H9 (cell line): ENCODE results near the gene ZNRF3. TPM values are rescaled to one million over a fixed set of nuclear protein-coding genes. Genes with fewer than 3 reads are reported as not detected.
A peak's percentile ranks its signal among the peaks of the same experiment; 100 is the strongest.

ENCODE experiments used
- DNase-seq: peaks from one replicate; pipeline ENCODE4 v3.0.0-alpha.2; 2017
- H2AFZ ChIP-seq: one replicate; pipeline ENCODE4 v1.6.1; 2013; ENCODE audit warnings: mild to moderate bottlenecking, low read length, control low read depth, moderate library complexity
- H2AK5ac ChIP-seq: 2 replicates; pipeline ENCODE4 v1.6.1; 2013; ENCODE audit warnings: low read length, control low read depth, mixed read lengths; ENCODE audit not compliant: insufficient read length
- H2BK120ac ChIP-seq: one replicate; pipeline ENCODE4 v1.6.1; 2013; ENCODE audit warnings: low read depth, mild to moderate bottlenecking, low read length, control low read depth, inconsistent platforms; ENCODE audit not compliant: poor library complexity, severe bottlenecking
- H2BK12ac ChIP-seq: 2 replicates; pipeline ENCODE4 v1.6.1; 2013; ENCODE audit warnings: low read length, control low read depth, mixed read lengths, low read depth; ENCODE audit not compliant: insufficient read length
- H2BK15ac ChIP-seq: 2 replicates; pipeline ENCODE4 v1.6.1; 2013; ENCODE audit warnings: low read depth, low read length, control low read depth
- H2BK20ac ChIP-seq: one replicate; pipeline ENCODE4 v1.6.1; 2013; ENCODE audit warnings: low read depth, mild to moderate bottlenecking, low read length, control low read depth, inconsistent platforms; ENCODE audit not compliant: poor library complexity, severe bottlenecking
- H2BK5ac ChIP-seq: 2 replicates; pipeline ENCODE4 v1.6.1; 2013; ENCODE audit warnings: low read length, control low read depth, mixed read lengths; ENCODE audit not compliant: insufficient read length
- H3K14ac ChIP-seq: 2 replicates; pipeline ENCODE4 v1.6.1; 2013; ENCODE audit warnings: low read length, control low read depth; ENCODE audit not compliant: insufficient read depth
- H3K18ac ChIP-seq: 2 replicates; pipeline ENCODE4 v1.6.1; 2013; ENCODE audit warnings: low read depth, mild to moderate bottlenecking, mixed read lengths, low read length, control low read depth; ENCODE audit not compliant: insufficient read length
- H3K23ac ChIP-seq: 2 replicates; pipeline ENCODE4 v1.6.1; 2013; ENCODE audit warnings: low read length, control low read depth, mixed read lengths, low read depth; ENCODE audit not compliant: insufficient read length
- H3K23me2 ChIP-seq: 2 replicates; pipeline ENCODE4 v1.6.1; 2013; ENCODE audit warnings: low read depth, mild to moderate bottlenecking, mixed read lengths, low read length, control low read depth; ENCODE audit not compliant: insufficient read length, poor library complexity, severe bottlenecking
- H3K27ac ChIP-seq: 2 replicates; pipeline ENCODE4 v1.5.1; 2013; ENCODE audit warnings: low read length, control low read depth, mixed read lengths, low read depth; ENCODE audit not compliant: insufficient read length
- H3K27me3 ChIP-seq: 2 replicates; pipeline ENCODE4 v1.6.1; 2013; ENCODE audit warnings: low read length, control low read depth, inconsistent platforms; ENCODE audit not compliant: insufficient read depth
- H3K4ac ChIP-seq: 2 replicates; pipeline ENCODE4 v1.6.1; 2013; ENCODE audit warnings: low read depth, mild to moderate bottlenecking, control low read depth, inconsistent platforms, low read length, moderate library complexity
- H3K4me1 ChIP-seq: 2 replicates; pipeline ENCODE4 v1.6.1; 2013; ENCODE audit warnings: low read length, control low read depth, inconsistent platforms; ENCODE audit not compliant: insufficient read depth
- H3K4me2 ChIP-seq: 2 replicates; pipeline ENCODE4 v1.6.1; 2013; ENCODE audit warnings: low read length, control low read depth, mixed read lengths; ENCODE audit not compliant: insufficient read length, insufficient read depth
- H3K56ac ChIP-seq: 2 replicates; pipeline ENCODE4 v1.6.1; 2013; ENCODE audit warnings: low read depth, mild to moderate bottlenecking, mixed read lengths, low read length, control low read depth; ENCODE audit not compliant: insufficient read length
- H3K79me1 ChIP-seq: 2 replicates; pipeline ENCODE4 v1.6.1; 2013; ENCODE audit warnings: low read depth, mild to moderate bottlenecking, moderate library complexity, low read length, control low read depth, inconsistent platforms; ENCODE audit not compliant: insufficient read depth, poor library complexity, severe bottlenecking
- H3K79me2 ChIP-seq: 2 replicates; pipeline ENCODE4 v1.6.1; 2013; ENCODE audit warnings: low read length, control low read depth, inconsistent platforms; ENCODE audit not compliant: insufficient read depth
- H3K9ac ChIP-seq: 2 replicates; pipeline ENCODE4 v1.6.1; 2013; ENCODE audit warnings: low read length, control low read depth, mixed read lengths; ENCODE audit not compliant: insufficient read length; ENCODE audit errors: extremely low read depth
- H3K9me3 ChIP-seq: one replicate; pipeline ENCODE4 v1.6.1; 2013; ENCODE audit warnings: low read depth, low read length, inconsistent platforms; ENCODE audit not compliant: control insufficient read depth
- H3T11ph ChIP-seq: one replicate; pipeline ENCODE4 v1.6.1; 2013; ENCODE audit warnings: mild to moderate bottlenecking, low read length, control low read depth, inconsistent platforms
- H4K20me1 ChIP-seq: one replicate; pipeline ENCODE4 v1.6.1; 2013; ENCODE audit not compliant: control insufficient read depth, insufficient read length, insufficient read depth
- H4K5ac ChIP-seq: 2 replicates; pipeline ENCODE4 v1.6.1; 2013; ENCODE audit warnings: low read depth, mild to moderate bottlenecking, mixed read lengths, low read length, control low read depth; ENCODE audit not compliant: insufficient read length
- H4K8ac ChIP-seq: replicated peaks from 2 replicates; pipeline ENCODE4 v1.6.1; 2013; ENCODE audit warnings: low read length, control low read depth, mixed read lengths, low read depth; ENCODE audit not compliant: insufficient read length
- H4K91ac ChIP-seq: 2 replicates; pipeline ENCODE4 v1.6.1; 2013; ENCODE audit warnings: low read depth, mild to moderate bottlenecking, moderate library complexity, mixed read lengths, low read length, control low read depth; ENCODE audit not compliant: insufficient read length
- H3K27ac Mint-ChIP-seq, 3 experiments: 2 replicates in 2 of 3; 3 replicates in 1 of 3; pipeline ENCODE4 v1.8.0; 2020 to 2021; ENCODE audit warnings: mixed read lengths in 3 of 3, mild to moderate bottlenecking in 1 of 3, moderate library complexity in 1 of 3
- H3K27me3 Mint-ChIP-seq: 2 replicates; pipeline ENCODE4 v1.8.0; 2021; ENCODE audit warnings: low read depth, mild to moderate bottlenecking, moderate library complexity, mixed read lengths
- H3K36me3 Mint-ChIP-seq, 3 experiments: 2 replicates in 2 of 3; 3 replicates in 1 of 3; pipeline ENCODE4 v1.8.0; 2020 to 2021; ENCODE audit warnings: low read depth in 3 of 3, mixed read lengths in 3 of 3; ENCODE audit not compliant: insufficient read depth in 1 of 3
- H3K4me1 Mint-ChIP-seq, 2 experiments: 2 replicates each; pipeline ENCODE4 v1.8.0; 2020; ENCODE audit warnings: mixed read lengths in 2 of 2
- H3K4me3 Mint-ChIP-seq, 2 experiments: 2 replicates in 1 of 2; 3 replicates in 1 of 2; pipeline ENCODE4 v1.8.0; 2020 to 2021; ENCODE audit warnings: mild to moderate bottlenecking in 2 of 2, mixed read lengths in 2 of 2, moderate library complexity in 1 of 2
- H3K9me3 Mint-ChIP-seq, 2 experiments: 2 replicates in 1 of 2; 3 replicates in 1 of 2; pipeline ENCODE4 v1.8.0; 2020; ENCODE audit warnings: mild to moderate bottlenecking in 2 of 2, mixed read lengths in 2 of 2, moderate library complexity in 1 of 2
- WGBS: extraction: QIAGEN DNeasy Blood & Tissue Kit; methylation state at CpG from one replicate; pipeline ENCODE4 v1.1.7; 2013; ENCODE audit warnings: missing lambda C conversion rate, low lambda C conversion rate, mixed read lengths; ENCODE audit not compliant: insufficient read length; ENCODE audit errors: extremely low coverage; 5-methylcytosine and 5-hydroxymethylcytosine counted together
- total RNA-seq: library from RNA; stranded (reverse); gene quantifications from 2 replicates; pipeline ENCODE4 v1.2.1, GENCODE V29; 2021
- TF ChIP-seq, protein P1 (sequence below): fragments of 200-600 bp; sonication (generic); conservative IDR thresholded peaks from 3 replicates; pipeline ENCODE4 v1.8.0; 2021; ENCODE audit warnings: antibody characterized with exemption, mild to moderate bottlenecking

The ZNRF3 gene
- total RNA-seq, 1 experiment from 2014 or later: 20.6 TPM

- no peaks in the 10 kb centered on the region for H3K27me3 ChIP-seq
- no peak overlapping the region for H3K14ac ChIP-seq
- no peak overlapping the region for H3K4me2 ChIP-seq
- H3K4me1 Mint-ChIP-seq: peaks cover 43 to 49% of the 10 kb centered on the region in 2 experiments
- no peaks in the 10 kb centered on the region for H3K23me2 ChIP-seq
- peaks cover 4% of the 10 kb centered on the region; the same call in 1 of the 2 replicates for H3K4me1 ChIP-seq
- no peak overlapping the region for H3K4ac ChIP-seq
- TF ChIP-seq, protein P1, sequence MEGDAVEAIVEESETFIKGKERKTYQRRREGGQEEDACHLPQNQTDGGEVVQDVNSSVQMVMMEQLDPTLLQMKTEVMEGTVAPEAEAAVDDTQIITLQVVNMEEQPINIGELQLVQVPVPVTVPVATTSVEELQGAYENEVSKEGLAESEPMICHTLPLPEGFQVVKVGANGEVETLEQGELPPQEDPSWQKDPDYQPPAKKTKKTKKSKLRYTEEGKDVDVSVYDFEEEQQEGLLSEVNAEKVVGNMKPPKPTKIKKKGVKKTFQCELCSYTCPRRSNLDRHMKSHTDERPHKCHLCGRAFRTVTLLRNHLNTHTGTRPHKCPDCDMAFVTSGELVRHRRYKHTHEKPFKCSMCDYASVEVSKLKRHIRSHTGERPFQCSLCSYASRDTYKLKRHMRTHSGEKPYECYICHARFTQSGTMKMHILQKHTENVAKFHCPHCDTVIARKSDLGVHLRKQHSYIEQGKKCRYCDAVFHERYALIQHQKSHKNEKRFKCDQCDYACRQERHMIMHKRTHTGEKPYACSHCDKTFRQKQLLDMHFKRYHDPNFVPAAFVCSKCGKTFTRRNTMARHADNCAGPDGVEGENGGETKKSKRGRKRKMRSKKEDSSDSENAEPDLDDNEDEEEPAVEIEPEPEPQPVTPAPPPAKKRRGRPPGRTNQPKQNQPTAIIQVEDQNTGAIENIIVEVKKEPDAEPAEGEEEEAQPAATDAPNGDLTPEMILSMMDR: no peak
- peaks cover 15% of the 10 kb centered on the region; the same call in 1 of the 2 replicates for H3K79me2 ChIP-seq
- no peaks in the 10 kb centered on the region for H3K9me3 Mint-ChIP-seq
- H3K23ac ChIP-seq: no peak overlapping the region
- no peak overlapping the region for H3K27ac ChIP-seq
- H3K9me3 ChIP-seq: no peaks in the 10 kb centered on the region
- H2AK5ac ChIP-seq: no peak overlapping the region
- H2AFZ ChIP-seq: no peak overlapping the region
- H3K56ac ChIP-seq: no peak overlapping the region
- H3K79me1 ChIP-seq: peaks cover 9% of the 10 kb centered on the region
- no peak overlapping the region for H3K4me3 Mint-ChIP-seq
- H3T11ph ChIP-seq: no peak overlapping the region
- H4K5ac ChIP-seq: no peak overlapping the region
- H2BK15ac ChIP-seq: no peak overlapping the region
- no peak overlapping the region for H2BK12ac ChIP-seq
- no peak for DNase-seq
- no peak overlapping the region for H4K8ac ChIP-seq
- no peak overlapping the region for H2BK120ac ChIP-seq
- H3K18ac ChIP-seq: no peak overlapping the region
- peaks cover 4 to 10% (median 8%) of the 10 kb centered on the region in 3 experiments; a peak in 6 of 7 replicates for H3K36me3 Mint-ChIP-seq
- H3K27ac Mint-ChIP-seq: peak overlapping the region; percentile 70 to 85 (median 76); a peak in 5 of 7 replicates
- H3K27me3 Mint-ChIP-seq: no peaks in the 10 kb centered on the region
- no peak overlapping the region for H2BK5ac ChIP-seq
- no peak overlapping the region for H4K91ac ChIP-seq
- no CpG with 5 or more reads among the region's 2 CpGs for WGBS
- no peak overlapping the region for H2BK20ac ChIP-seq
- peaks cover 5% of the 10 kb centered on the region for H4K20me1 ChIP-seq
- H3K9ac ChIP-seq: no peak overlapping the region
These were observed 69.5 kb downstream of the ZNRF3 start for GRCh38 chr22:28952857-28953256.
